Neural progenitor cell (in vitro differentiated cells): ENCODE results near the gene KRTAP4-6.
"Not testable (repeated sequence)": the region's sequence is repeated elsewhere in the genome, so short reads cannot be mapped to it uniquely, and the experiment has no call there.

Experiments used
- CTCF ChIP-seq: fragments of 200-600 bp; sonication (generic); IDR thresholded peaks from 2 replicates; pipeline ENCODE4 v1.5.1; 2017; ENCODE audit warnings: antibody characterized with exemption, mild to moderate bottlenecking
- EZH2 ChIP-seq: fragments of 200-600 bp; sonication (generic); IDR thresholded peaks from 2 replicates; pipeline ENCODE4 v1.6.1; 2017; ENCODE audit warnings: antibody characterized with exemption, mild to moderate bottlenecking, moderate library complexity
- EZH2phosphoT487 ChIP-seq: fragments of 200-600 bp; sonication (generic); IDR thresholded peaks from 2 replicates; pipeline ENCODE4 v1.6.1; 2017; ENCODE audit warnings: antibody characterized with exemption

- TF ChIP-seq CTCF, EZH2phosphoT487, EZH2: not testable (repeated sequence)
Measured at GRCh38 chr17:41105347-41105746, 35.0 kb downstream of the KRTAP4-6 start, which contains the start of gene KRTAP4-9.
